ENCODE measurements around the gene ZNF26.
"Not testable (repeated sequence)": the region's sequence is repeated elsewhere in the genome, so short reads cannot be mapped to it uniquely, and the experiment has no call there.

ZNF26 gene

GRCh38 chr12:132955094-132956010, 30.8 kb upstream of the ZNF26 start:
- DNase-seq, result peak; percentile 76

- DNase-seq, result peak; percentile 92
Observed at GRCh38 chr12:132956011-132956788, 30.0 kb upstream of the ZNF26 start, which contains the start of gene ZNF605. Gene ZNF605 (minus strand): TSS chr12:132956306. CDS start chr12:132945635, 10,671 bp downstream.

GRCh38 chr12:132961790-132962189, 24.4 kb upstream of the ZNF26 start:
- DNase-seq, result not testable (repeated sequence)

- peak; percentile 49 for DNase-seq
Observed at GRCh38 chr12:132963947-132964346, 22.2 kb upstream of the ZNF26 start.

GRCh38 chr12:132965796-132966195, 20.4 kb upstream of the ZNF26 start:
- no peak for DNase-seq

GRCh38 chr12:132966676-132967415, 19.3 kb upstream of the ZNF26 start:
- DNase-seq, result no peak

GRCh38 chr12:132967736-132968135, 18.4 kb upstream of the ZNF26 start:
- no peak for DNase-seq

- DNase-seq, result no peak
Observed at GRCh38 chr12:132972374-132972773, 13.8 kb upstream of the ZNF26 start.

- DNase-seq, result peak; percentile 85
Observed at GRCh38 chr12:132976870-132977269, 9.3 kb upstream of the ZNF26 start.

- peak; percentile 60 for DNase-seq
Observed at GRCh38 chr12:132986885-132987225, 688 bp downstream of the ZNF26 start.

- DNase-seq, result peak; percentile 15
Observed at GRCh38 chr12:132998741-132999140, 12.6 kb downstream of the ZNF26 start.

GRCh38 chr12:133010657-133011297, 24.6 kb downstream of the ZNF26 start:
- no peak for DNase-seq

- no peak for DNase-seq
Observed at GRCh38 chr12:133023566-133023965, 37.4 kb downstream of the ZNF26 start.

- no peak for DNase-seq
Observed at GRCh38 chr12:133026996-133027395, 40.8 kb downstream of the ZNF26 start.

GRCh38 chr12:133037207-133038005, 51.2 kb downstream of the ZNF26 start, which contains the start of gene ZNF84:
Gene ZNF84 (plus strand): TSS chr12:133037509. CDS start chr12:133041468, 3,959 bp downstream.
- peak; percentile 100 for DNase-seq

GRCh38 chr12:133038118-133038709, 52.0 kb downstream of the ZNF26 start:
- DNase-seq, result no peak

- DNase-seq, result no peak
Observed at GRCh38 chr12:133046698-133047097, 60.5 kb downstream of the ZNF26 start.

- peak; percentile 39 for DNase-seq
Observed at GRCh38 chr12:133057446-133057845, 71.3 kb downstream of the ZNF26 start.

GRCh38 chr12:133058203-133059113, 72.3 kb downstream of the ZNF26 start:
- peak; percentile 61 for DNase-seq

GRCh38 chr12:133061954-133062353, 75.8 kb downstream of the ZNF26 start:
- DNase-seq, result no peak

All from DMS53 (cell line).